ENCODE data around the gene CFAP54. TPM values are rescaled to one million over a fixed set of nuclear protein-coding genes. Genes with fewer than 3 reads are reported as not detected.

The CFAP54 gene
- total RNA-seq, 1 donor from 2014 or later = 0.15 TPM

DNA sequence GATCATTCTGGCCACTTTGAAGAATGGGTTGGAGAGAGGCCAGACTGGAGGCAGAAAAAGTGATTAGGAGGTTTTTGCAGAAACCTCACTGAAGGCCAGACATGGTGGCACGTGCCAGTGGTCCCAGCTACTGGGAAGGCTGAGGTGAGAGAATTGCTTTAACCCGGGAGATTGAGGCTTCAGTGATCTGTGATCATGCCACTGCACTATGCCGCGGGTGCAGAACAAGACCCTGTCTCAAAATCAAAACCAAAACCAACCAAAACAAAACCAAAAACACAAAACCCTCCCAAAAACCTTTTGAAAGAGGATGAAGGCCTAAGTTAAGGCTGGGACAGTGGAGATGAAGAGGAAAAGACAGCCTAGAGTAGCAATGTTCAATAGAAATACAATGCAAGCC, 15.2 kb upstream of the CFAP54 start:
- H3K27ac Mint-ChIP-seq (ENCODE audit: unreplicated experiment) = no peak overlapping the region
- no peak overlapping the region for H3K4me3 Mint-ChIP-seq (ENCODE audit: unreplicated experiment)
- no peak for DNase-seq
- H3K4me1 Mint-ChIP-seq (ENCODE audit: low read depth, unreplicated experiment) = no peaks in the 10 kb centered on the region
- TF ChIP-seq, protein P1, sequence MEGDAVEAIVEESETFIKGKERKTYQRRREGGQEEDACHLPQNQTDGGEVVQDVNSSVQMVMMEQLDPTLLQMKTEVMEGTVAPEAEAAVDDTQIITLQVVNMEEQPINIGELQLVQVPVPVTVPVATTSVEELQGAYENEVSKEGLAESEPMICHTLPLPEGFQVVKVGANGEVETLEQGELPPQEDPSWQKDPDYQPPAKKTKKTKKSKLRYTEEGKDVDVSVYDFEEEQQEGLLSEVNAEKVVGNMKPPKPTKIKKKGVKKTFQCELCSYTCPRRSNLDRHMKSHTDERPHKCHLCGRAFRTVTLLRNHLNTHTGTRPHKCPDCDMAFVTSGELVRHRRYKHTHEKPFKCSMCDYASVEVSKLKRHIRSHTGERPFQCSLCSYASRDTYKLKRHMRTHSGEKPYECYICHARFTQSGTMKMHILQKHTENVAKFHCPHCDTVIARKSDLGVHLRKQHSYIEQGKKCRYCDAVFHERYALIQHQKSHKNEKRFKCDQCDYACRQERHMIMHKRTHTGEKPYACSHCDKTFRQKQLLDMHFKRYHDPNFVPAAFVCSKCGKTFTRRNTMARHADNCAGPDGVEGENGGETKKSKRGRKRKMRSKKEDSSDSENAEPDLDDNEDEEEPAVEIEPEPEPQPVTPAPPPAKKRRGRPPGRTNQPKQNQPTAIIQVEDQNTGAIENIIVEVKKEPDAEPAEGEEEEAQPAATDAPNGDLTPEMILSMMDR (IDR thresholded peaks at IDR 0.05; ENCODE audit: partially characterized antibody, unreplicated experiment) = no peak
- H3K36me3 Mint-ChIP-seq (ENCODE audit: unreplicated experiment) = no peaks in the 10 kb centered on the region
- H3K27me3 Mint-ChIP-seq (ENCODE audit: unreplicated experiment) = no peaks in the 10 kb centered on the region
- H3K9me3 Mint-ChIP-seq (ENCODE audit: unreplicated experiment) = peaks cover 3% of the 10 kb centered on the region

DNA sequence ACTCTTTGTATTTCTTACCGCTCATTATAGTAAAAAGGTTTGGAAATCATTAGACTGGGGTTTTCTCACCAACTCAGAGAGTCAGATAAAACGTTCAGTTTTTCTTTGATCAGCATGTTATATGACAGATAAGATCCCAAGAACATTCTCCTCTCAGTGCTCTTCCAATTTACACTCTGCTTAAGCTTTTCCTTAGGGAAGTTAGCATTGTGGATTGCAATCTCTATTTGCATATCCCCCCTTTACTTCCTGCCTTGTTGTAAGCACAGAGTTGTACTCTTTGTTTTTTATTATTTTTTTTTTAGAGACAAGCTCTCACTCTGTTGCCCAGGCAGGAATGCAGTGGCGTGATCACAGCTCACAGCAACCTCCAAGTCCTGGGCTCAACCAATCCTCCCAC, 11.4 kb upstream of the CFAP54 start:
- DNase-seq = no peak
- no peaks in the 10 kb centered on the region for H3K4me1 Mint-ChIP-seq (ENCODE audit: low read depth, unreplicated experiment)
- H3K4me3 Mint-ChIP-seq (ENCODE audit: unreplicated experiment) = no peak overlapping the region
- TF ChIP-seq, protein P1 (IDR thresholded peaks at IDR 0.05; ENCODE audit: partially characterized antibody, unreplicated experiment) = no peak
- no peak overlapping the region for H3K27ac Mint-ChIP-seq (ENCODE audit: unreplicated experiment)
- no peaks in the 10 kb centered on the region for H3K9me3 Mint-ChIP-seq (ENCODE audit: unreplicated experiment)
- no peaks in the 10 kb centered on the region for H3K27me3 Mint-ChIP-seq (ENCODE audit: unreplicated experiment)
- H3K36me3 Mint-ChIP-seq (ENCODE audit: unreplicated experiment) = no peaks in the 10 kb centered on the region

DNA sequence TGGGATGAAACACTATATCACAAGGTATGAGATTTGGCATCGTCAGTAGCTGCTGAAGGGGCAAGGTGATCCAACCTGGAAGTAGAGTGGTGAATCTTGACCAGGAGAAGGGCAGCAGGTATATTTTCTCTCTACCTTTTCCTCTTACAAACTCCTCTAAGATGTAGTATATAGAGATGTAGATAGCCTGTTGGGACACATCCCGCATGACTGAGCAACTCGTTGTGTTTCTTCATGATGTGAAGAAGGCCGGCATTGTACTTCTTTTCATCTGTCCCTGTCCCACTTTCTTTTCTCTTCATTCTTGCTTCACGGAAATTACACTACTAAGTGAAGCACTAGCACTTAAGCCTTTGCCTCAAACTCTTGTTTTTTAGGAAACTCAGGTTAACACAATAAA, 7.3 kb upstream of the CFAP54 start:
- Mint-ChIP-seq H3K27me3 (ENCODE audit: unreplicated experiment) (no peaks in the 10 kb centered on the region), H3K4me3 (ENCODE audit: unreplicated experiment) (no peak overlapping the region), H3K4me1 (ENCODE audit: low read depth, unreplicated experiment) (no peaks in the 10 kb centered on the region), H3K9me3 (ENCODE audit: unreplicated experiment) (no peaks in the 10 kb centered on the region), H3K27ac (ENCODE audit: unreplicated experiment) (no peak overlapping the region), H3K36me3 (ENCODE audit: unreplicated experiment) (no peaks in the 10 kb centered on the region)
- no peak for DNase-seq
- TF ChIP-seq, protein P1 (IDR thresholded peaks at IDR 0.05; ENCODE audit: partially characterized antibody, unreplicated experiment) = no peak

DNA sequence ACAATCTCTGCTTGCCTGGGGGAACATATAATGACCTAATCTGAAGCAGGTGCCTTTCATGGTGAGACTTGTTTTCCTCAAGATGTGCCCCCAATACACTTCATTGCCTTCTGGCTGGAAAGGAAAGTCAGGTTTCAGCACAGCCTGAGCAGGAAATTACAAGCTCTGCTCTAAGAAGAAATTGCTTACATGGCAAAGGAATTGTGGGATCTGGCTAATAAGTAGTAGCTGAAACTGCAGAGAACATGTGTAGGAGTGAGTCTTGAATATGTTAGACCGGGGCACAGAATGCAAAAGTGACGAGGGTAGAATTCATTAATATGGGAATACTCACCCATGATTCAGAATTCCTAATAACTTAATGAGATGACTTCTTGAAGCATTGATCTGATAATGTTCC, 6.3 kb upstream of the CFAP54 start:
- Mint-ChIP-seq H3K4me3 (ENCODE audit: unreplicated experiment) (no peak overlapping the region), H3K4me1 (ENCODE audit: low read depth, unreplicated experiment) (no peaks in the 10 kb centered on the region), H3K27me3 (ENCODE audit: unreplicated experiment) (no peaks in the 10 kb centered on the region), H3K36me3 (ENCODE audit: unreplicated experiment) (no peaks in the 10 kb centered on the region), H3K27ac (ENCODE audit: unreplicated experiment) (no peak overlapping the region), H3K9me3 (ENCODE audit: unreplicated experiment) (no peaks in the 10 kb centered on the region)
- DNase-seq = no peak
- TF ChIP-seq, protein P1 (IDR thresholded peaks at IDR 0.05; ENCODE audit: partially characterized antibody, unreplicated experiment) = no peak

DNA sequence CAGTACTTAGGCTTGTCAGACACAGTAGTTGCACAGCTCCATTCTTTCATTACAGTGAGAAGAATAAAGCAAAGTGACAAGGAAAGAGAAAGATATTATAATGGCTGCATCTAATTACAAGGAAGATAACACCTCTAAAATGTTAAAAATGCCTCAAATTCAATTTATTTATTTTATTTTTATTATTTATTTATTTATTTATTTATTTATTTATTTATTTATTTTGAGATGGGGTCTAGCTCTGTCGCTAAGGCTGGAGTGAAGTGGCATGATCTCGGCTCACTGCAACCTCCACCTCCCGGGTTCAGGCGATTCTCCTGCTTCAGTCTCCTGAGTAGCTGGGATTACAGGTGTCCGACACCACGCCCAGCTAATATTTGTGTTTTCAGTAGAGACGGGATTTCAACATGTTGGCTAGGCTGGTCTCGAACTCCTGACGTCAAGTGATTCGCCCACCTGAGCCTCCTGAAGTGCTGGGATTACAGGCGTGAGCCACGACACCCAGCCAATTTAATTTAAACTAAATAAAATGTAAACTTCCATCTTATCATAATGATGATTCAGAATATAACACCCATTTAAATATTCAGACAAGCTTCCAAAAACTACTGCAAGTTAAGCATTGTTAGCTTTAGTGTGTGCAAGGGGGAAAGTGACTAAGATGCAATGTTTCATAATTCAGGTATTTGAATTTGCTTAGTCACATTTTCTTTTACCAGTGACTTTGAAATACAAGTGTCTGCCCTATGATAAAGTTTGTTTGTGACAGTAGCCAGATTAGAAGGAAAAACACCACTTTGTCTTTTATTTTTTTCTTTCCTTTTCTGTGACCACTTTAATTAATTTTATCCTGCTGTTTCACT, 2.4 kb upstream of the CFAP54 start:
- DNase-seq = no peak
- H3K4me1 Mint-ChIP-seq (ENCODE audit: low read depth, unreplicated experiment) = no peaks in the 10 kb centered on the region
- no peaks in the 10 kb centered on the region for H3K36me3 Mint-ChIP-seq (ENCODE audit: unreplicated experiment)
- TF ChIP-seq, protein P1 (IDR thresholded peaks at IDR 0.05; ENCODE audit: partially characterized antibody, unreplicated experiment) = no peak
- no peaks in the 10 kb centered on the region for H3K27me3 Mint-ChIP-seq (ENCODE audit: unreplicated experiment)
- no peaks in the 10 kb centered on the region for H3K9me3 Mint-ChIP-seq (ENCODE audit: unreplicated experiment)
- H3K4me3 Mint-ChIP-seq (ENCODE audit: unreplicated experiment) = no peak overlapping the region
- no peak overlapping the region for H3K27ac Mint-ChIP-seq (ENCODE audit: unreplicated experiment)

Data from glutamatergic neuron (in vitro differentiated cells).